Measurements from ENCODE around the gene CRAMP1.

Gene CRAMP1

GRCh38 chr16:1635070-1635469 is 22.9 kb downstream of the CRAMP1 start:
- DNase-seq (ENCODE audit: low spot score) = no peak

DNA sequence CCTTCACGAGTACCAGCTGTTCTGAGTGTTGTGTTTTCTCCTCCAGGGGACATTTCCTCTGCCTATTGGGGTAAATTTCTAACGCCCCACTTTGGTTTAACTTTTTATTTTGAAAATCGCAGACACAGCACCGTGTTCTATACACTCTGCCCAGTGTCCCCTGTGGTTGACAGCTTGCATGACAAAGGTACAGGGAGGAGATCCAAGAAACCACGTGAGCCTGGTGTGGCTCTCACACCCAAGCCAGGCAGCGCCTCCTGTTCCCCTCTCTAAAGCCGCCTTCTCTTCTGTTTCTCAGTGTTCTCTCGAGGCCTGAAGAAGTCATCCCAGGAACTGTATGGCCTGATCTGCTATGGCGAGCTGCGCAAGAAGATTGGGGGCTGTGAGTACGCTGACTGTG is 25.4 kb downstream of the CRAMP1 start:
- no peak for DNase-seq (ENCODE audit: low spot score)

GRCh38 chr16:1638757-1639156 is 26.6 kb downstream of the CRAMP1 start:
- DNase-seq (ENCODE audit: low spot score) = no peak

- no peak for DNase-seq (ENCODE audit: low spot score)
Observed at GRCh38 chr16:1639282-1639681, 27.1 kb downstream of the CRAMP1 start.

- no peak for DNase-seq (ENCODE audit: low spot score)
Observed at GRCh38 chr16:1639860-1640259, 27.7 kb downstream of the CRAMP1 start.

- DNase-seq (ENCODE audit: low spot score) = no peak
Observed at GRCh38 chr16:1640261-1640941, 28.2 kb downstream of the CRAMP1 start.

- no peak for DNase-seq (ENCODE audit: low spot score)
Observed at GRCh38 chr16:1641261-1641660, 29.1 kb downstream of the CRAMP1 start.

- no peak for DNase-seq (ENCODE audit: low spot score)
Observed at GRCh38 chr16:1642148-1642547, 30.0 kb downstream of the CRAMP1 start.

- no peak for DNase-seq (ENCODE audit: low spot score)
Observed at GRCh38 chr16:1642753-1643152, 30.6 kb downstream of the CRAMP1 start.

DNA sequence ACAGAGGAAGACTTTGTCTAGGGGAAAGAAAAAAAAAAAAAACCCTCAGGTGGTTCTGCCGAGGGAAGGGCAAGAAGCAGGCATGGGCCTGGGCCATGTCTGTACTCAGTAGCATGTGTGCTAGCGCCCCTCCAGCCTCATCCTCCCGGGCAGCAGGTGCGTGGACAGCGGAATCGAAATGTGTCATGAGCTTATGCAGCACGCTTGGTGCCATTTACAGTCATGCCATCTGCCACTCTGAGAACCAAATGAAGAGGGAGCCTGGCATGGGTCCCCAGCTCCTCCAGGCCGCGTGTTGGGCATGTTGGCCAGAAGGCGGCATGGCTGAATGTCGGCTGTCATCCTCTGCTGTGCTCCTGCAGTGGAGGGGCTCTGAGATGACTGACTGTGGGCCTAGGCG is 31.4 kb downstream of the CRAMP1 start:
- no peak for DNase-seq (ENCODE audit: low spot score)

DNA sequence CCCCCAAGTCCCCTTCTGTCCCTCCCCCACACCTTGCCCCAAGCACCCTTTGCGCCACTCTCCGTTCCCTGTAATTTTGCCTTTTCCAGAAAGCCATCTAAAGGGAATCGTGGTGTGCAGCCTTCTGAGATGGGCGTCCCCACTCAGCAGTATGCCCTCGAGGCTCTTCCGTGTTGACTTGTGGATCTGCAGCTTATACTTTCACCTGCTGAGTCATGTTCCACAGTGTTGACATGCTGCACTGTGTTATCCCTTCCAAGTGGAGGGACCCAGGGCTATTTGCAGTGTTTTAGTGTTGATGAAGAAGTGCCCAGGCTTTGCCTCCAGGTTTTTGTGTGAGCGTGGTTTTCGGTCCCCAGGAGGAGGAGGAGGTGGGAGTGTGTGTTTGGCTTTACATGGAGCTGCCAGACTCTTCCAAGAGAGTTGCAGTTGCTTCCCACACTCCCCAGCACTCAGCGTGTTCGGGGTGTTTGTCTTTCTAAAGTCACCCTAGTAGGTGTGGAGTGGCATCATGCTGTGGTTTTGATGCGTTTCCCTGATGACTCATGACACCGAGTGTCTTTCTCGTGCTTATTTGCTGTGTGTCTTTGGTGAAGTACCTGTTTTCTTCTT is 33.9 kb downstream of the CRAMP1 start:
- DNase-seq (ENCODE audit: low spot score) = no peak

DNA sequence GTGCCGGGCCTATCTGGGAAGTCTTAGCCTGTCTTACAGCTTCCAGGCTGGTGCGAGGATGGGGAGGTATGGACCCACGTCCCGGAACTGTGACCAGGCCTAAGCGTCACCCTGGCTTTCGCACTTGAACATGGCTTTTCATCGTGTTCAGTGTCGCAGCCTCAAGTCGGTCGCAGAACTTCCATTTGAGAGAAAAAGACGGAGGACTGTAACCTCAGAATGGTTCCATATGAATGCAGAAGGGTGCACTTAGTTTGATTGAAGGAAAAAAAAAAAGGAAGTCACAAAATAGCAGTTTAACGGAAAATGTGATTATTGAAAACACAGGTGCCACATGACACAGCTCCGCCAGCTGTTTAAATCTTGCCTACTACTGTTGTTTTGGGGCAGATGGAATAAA is 35.7 kb downstream of the CRAMP1 start:
- no peak for DNase-seq (ENCODE audit: low spot score)

GRCh38 chr16:1650131-1650530 is 38.0 kb downstream of the CRAMP1 start:
- DNase-seq (ENCODE audit: low spot score) = no peak

GRCh38 chr16:1651094-1651973 is 39.2 kb downstream of the CRAMP1 start:
- DNase-seq (ENCODE audit: low spot score) = no peak

DNA sequence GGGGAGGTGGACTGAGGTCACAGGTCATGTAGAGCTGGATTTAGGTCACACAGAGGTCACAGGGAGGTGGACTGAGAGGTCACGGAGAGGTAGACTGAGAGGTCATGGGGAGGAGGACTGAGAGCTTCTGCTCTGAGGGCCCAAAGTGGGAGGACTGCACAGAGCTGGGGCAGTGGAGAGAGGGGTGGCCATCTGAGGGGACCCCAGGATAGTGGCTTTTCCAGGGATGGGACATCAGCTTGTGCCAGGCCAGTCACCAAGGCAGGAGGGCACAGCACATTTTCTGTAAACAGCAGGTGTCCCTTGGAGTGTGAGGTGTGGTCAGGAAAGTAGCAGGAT is 39.8 kb downstream of the CRAMP1 start:
- DNase-seq (ENCODE audit: low spot score) = no peak

DNA sequence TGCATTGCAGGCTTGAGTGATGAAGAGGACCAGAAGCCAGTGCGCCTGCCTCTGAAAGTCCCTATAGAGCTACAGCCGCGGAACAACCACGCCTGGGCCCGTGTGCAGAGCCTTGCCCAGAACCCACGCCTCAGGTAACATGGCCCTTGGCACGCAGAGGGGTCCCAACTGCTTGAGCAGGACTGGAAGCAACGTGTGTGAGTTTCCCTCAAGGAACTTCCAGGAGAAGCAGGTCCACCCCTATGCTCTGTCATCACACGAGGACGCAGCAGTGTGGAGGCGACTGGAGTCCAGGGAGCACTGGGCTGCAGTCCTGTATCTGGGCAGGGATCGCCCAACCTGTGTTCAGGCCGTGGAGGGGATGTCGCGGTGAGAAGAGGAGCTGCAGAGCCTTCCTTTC is 40.9 kb downstream of the CRAMP1 start:
- DNase-seq (ENCODE audit: low spot score) = no peak

DNA sequence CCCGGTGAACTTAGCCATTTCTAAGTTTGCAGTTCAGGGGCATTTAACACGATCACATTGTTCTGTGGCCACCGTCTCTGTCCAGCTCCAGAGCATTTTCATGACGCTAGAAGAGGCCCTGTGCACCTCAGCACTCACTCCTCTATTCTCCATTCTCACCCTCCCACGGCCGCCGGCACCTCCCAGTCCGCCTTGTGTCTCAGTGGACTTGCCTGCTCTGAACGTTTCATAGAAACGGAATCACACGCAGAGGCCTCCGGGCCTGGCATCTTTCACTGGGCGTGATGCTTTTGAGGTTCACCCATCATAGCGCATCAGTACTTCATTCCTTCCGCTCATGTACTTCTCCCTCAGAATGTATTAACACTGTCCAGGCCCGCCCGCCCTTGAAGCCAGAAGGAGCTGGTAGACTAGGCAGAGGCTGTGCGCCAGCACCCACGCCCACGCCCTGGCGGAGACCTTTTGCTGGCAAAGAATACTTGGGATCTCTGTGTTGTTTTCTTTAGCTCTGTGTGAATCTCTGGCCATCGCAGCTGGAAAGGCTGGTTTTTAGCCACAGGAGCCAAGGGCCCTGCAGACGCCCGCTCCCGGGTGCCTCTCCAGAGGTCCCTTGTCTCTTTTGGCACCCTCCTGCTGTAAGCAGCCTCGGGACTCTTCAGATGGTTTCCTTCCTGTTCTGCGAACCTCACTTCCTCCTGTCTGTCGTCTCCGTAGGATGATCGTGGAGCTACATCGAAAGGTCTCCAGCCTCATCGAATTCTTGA is 42.5 kb downstream of the CRAMP1 start:
- DNase-seq (ENCODE audit: low spot score) = no peak

DNA sequence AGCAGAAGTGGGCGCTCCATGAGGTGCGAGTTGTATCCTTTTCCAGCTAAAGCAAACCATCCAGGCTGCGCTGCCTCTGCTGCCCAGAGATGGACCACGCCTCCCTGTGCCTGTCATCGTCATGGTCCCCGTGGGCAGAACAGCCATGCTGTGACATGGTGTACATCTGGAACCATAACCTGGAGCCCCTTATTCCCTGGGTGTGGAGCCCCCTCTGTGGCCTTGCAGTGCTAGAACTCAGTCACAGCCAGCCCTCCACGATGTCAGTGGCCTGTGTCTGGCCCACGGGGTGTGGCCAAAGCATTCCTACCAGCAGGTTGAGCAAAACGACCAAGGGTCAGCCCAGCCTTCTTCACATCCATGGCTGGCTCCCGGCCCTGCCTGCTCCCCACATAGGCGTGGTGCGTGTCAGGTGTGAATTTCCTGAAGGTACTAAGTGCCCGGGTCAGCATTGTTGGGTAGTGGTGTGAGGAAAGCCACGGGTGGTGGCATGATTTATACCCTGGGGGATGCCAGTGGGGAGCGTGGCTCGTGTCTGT is 43.2 kb downstream of the CRAMP1 start:
- DNase-seq (ENCODE audit: low spot score) = no peak

GRCh38 chr16:1655909-1656807 is 44.0 kb downstream of the CRAMP1 start:
- no peak for DNase-seq (ENCODE audit: low spot score)

DNA sequence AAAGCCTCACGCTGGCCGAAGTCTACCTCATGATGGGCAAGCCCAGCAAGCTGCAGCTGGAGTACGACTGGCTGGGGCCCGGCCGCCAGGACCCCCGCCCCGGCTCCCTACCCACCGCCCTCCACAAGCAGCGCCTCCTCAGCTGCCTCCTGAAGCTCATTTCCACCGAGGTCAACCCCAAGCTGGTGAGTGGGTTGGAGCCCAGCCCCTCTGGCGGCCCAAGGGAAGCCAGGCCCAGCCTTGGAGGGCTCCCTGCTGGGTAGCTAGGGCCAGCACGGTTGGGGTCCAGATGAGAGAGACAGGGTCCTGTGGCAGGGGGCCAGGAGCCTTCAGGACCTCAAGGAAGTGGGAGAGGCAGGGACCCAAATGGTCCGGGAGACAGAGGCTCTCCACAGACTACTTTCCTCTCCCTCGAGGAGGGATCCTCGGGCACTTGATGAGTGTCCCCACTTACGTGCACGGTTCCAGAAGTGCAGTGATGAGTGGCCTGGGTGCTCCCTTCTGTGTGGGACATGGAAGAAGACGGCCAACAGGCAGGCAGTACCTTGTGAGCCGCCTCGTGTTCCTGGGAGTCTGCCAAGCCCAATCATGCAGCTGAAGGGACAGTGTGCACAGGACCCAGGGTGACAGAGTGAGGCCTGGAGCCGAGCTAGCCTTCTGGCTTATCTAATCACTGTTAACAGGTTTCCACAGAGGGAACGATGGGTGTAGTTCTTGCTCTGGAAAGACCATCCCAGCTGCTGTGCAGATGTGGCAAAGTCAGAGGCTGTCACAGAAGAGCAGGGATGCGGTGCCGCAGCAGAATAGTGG is 44.9 kb downstream of the CRAMP1 start:
- no peak for DNase-seq (ENCODE audit: low spot score)
